DND-41 (cell line): ENCODE data around the gene MTA1.

ENCODE experiments used
- ATAC-seq: fragments of 200-7000 bp; cut with Tn5 transposase; 3 replicates; pipeline ENCODE4 v1.9.1; 2021; ENCODE audit warnings: low read depth; ENCODE audit not compliant: insufficient read depth
- DNase-seq: peaks from one replicate; pipeline ENCODE4 v3.0.0-alpha.2; 2020
- H2AFZ ChIP-seq: 2 replicates; pipeline ENCODE4 v1.6.0; 2012; ENCODE audit warnings: low read depth, low read length
- H3K27ac ChIP-seq: 2 replicates; pipeline ENCODE4 v1.5.1; 2012; ENCODE audit warnings: low read length, inconsistent platforms
- H3K27me3 ChIP-seq: fragments of 200-600 bp; sonication (generic); 2 replicates; pipeline ENCODE4 v1.6.0; 2012; ENCODE audit warnings: low read length, mild to moderate bottlenecking, inconsistent platforms; ENCODE audit not compliant: insufficient read depth, poor library complexity
- H3K36me3 ChIP-seq: 2 replicates; pipeline ENCODE4 v1.5.1; 2012; ENCODE audit warnings: low read length, inconsistent platforms; ENCODE audit not compliant: insufficient read depth
- H3K4me1 ChIP-seq: 2 replicates; pipeline ENCODE4 v1.5.1; 2012; ENCODE audit warnings: mild to moderate bottlenecking, low read length; ENCODE audit not compliant: insufficient read depth
- H3K4me2 ChIP-seq: 2 replicates; pipeline ENCODE4 v1.6.0; 2012; ENCODE audit warnings: mild to moderate bottlenecking, moderate library complexity, low read length, inconsistent platforms; ENCODE audit not compliant: insufficient read depth
- H3K4me3 ChIP-seq, 2 experiments: fragments of 200-600 bp in 1 of 2; shearing (Covaris generic) in 1 of 2; 2 replicates each; pipeline ENCODE4 v1.5.1; 2012 to 2016; ENCODE audit warnings: inconsistent platforms in 2 of 2, low read length in 2 of 2, mild to moderate bottlenecking in 2 of 2, low read depth in 1 of 2, moderate library complexity in 1 of 2
- H3K79me2 ChIP-seq: 2 replicates; pipeline ENCODE4 v1.6.0; 2012; ENCODE audit warnings: low read length, inconsistent platforms; ENCODE audit not compliant: insufficient read depth
- H3K9ac ChIP-seq: 2 replicates; pipeline ENCODE4 v1.6.0; 2012; ENCODE audit warnings: low read depth, mild to moderate bottlenecking, inconsistent platforms, low read length, moderate library complexity
- H3K9me3 ChIP-seq: 2 replicates; pipeline ENCODE4 v1.5.1; 2012; ENCODE audit warnings: low read length, moderate library complexity, mild to moderate bottlenecking, inconsistent platforms; ENCODE audit not compliant: insufficient read depth, severe bottlenecking
- H4K20me1 ChIP-seq: 2 replicates; pipeline ENCODE4 v1.6.0; 2012; ENCODE audit warnings: low read length; ENCODE audit not compliant: insufficient read depth
- EZH2 ChIP-seq: IDR thresholded peaks from 3 replicates; pipeline ENCODE4 v1.6.1; 2012; ENCODE audit warnings: borderline replicate concordance, low read depth, mild to moderate bottlenecking, moderate library complexity, low read length, inconsistent platforms; ENCODE audit not compliant: severe bottlenecking
- TF ChIP-seq, protein P1 (sequence below): IDR thresholded peaks from 2 replicates; pipeline ENCODE4 v1.5.1; 2012; ENCODE audit warnings: borderline replicate concordance, low read length, moderate library complexity, mild to moderate bottlenecking; ENCODE audit not compliant: poor library complexity, severe bottlenecking; ENCODE audit errors: extremely low read depth

Gene MTA1

DNA sequence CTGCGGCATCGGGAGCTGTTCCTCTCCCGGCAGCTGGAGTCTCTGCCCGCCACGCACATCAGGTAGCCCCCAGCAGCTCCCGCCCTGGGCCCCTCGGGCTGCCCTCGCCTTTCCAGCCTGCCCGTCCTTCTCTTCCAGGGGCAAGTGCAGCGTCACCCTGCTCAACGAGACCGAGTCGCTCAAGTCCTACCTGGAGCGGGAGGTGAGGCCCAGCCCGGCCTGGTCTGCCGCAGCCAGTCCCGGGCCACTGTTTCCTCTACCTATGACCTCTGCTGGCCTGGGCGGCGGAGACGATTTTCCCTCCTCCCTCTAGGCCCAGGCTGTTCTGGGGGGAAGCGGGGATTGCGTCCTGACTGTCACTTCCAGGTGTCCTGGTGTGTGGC is 30.5 kb downstream of the MTA1 start:
- H3K4me1 ChIP-seq = no peaks in the 10 kb centered on the region
- no peak overlapping the region for H3K4me2 ChIP-seq
- peaks cover 88% of the 10 kb centered on the region for H3K36me3 ChIP-seq
- H3K27ac ChIP-seq = no peak overlapping the region
- no peak for ATAC-seq
- peaks cover 42% of the 10 kb centered on the region for H3K79me2 ChIP-seq
- no peak for DNase-seq
- no peak overlapping the region for H3K4me3 ChIP-seq
- no peaks in the 10 kb centered on the region for H3K9me3 ChIP-seq
- no peak overlapping the region for H2AFZ ChIP-seq
- no peak overlapping the region for H3K9ac ChIP-seq
- TF ChIP-seq EZH2 = no peak
- TF ChIP-seq, protein P1, sequence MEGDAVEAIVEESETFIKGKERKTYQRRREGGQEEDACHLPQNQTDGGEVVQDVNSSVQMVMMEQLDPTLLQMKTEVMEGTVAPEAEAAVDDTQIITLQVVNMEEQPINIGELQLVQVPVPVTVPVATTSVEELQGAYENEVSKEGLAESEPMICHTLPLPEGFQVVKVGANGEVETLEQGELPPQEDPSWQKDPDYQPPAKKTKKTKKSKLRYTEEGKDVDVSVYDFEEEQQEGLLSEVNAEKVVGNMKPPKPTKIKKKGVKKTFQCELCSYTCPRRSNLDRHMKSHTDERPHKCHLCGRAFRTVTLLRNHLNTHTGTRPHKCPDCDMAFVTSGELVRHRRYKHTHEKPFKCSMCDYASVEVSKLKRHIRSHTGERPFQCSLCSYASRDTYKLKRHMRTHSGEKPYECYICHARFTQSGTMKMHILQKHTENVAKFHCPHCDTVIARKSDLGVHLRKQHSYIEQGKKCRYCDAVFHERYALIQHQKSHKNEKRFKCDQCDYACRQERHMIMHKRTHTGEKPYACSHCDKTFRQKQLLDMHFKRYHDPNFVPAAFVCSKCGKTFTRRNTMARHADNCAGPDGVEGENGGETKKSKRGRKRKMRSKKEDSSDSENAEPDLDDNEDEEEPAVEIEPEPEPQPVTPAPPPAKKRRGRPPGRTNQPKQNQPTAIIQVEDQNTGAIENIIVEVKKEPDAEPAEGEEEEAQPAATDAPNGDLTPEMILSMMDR = no peak
- no peaks in the 10 kb centered on the region for H3K27me3 ChIP-seq
- H4K20me1 ChIP-seq = peaks cover 65% of the 10 kb centered on the region

DNA sequence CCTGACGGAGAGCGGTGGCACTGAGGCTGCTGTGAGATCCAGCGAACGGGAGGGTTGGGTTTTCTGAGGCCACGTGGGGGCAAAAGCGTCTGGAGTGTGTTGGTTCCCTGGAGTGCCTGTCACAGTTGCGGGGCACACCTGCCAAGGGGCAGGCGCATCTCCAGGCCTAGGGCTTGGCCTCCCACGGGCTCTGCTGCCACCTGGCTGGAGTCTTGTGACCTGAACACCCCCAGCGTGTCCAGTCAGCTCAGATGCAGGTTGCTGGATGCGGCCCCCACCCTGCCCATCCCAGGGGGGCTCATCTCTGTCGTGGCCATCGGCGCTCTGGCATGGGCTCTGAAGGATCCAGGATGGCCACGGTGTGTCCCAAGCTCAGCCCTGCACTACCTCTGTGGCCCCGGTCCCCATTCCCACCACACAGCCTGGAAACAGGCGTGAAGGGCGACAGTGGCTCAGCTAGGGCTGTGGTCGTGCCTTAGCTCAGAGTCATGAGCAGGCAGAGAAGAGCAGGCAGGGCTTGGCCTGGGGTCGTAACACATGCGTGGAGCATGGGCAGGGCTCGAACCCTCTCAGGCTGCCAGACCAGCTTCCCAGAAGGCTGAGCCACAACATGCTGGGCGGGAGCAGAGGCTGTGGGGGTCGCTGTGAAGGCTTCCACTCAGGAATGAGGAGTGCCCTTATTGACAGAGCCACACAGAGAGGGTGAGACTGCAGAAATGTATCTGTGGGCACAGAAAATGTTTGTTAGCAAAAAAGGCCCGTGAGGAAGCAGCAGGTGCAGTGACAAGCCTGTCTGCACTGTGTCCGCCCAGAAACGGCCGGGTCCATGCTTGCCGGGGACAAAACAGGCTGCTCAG is 31.5 kb downstream of the MTA1 start:
- ATAC-seq (no peak), DNase-seq (no peak)
- H3K36me3 ChIP-seq = peaks cover 88% of the 10 kb centered on the region
- H3K27me3 ChIP-seq = no peaks in the 10 kb centered on the region
- no peak overlapping the region for H3K27ac ChIP-seq
- peaks cover 65% of the 10 kb centered on the region for H4K20me1 ChIP-seq
- H3K4me1 ChIP-seq = no peaks in the 10 kb centered on the region
- no peak overlapping the region for H3K9ac ChIP-seq
- no peak overlapping the region for H3K4me3 ChIP-seq
- TF ChIP-seq EZH2 = no peak
- TF ChIP-seq, protein P1 = no peak
- no peak overlapping the region for H2AFZ ChIP-seq
- H3K79me2 ChIP-seq = peaks cover 35% of the 10 kb centered on the region
- no peaks in the 10 kb centered on the region for H3K9me3 ChIP-seq
- no peak overlapping the region for H3K4me2 ChIP-seq

DNA sequence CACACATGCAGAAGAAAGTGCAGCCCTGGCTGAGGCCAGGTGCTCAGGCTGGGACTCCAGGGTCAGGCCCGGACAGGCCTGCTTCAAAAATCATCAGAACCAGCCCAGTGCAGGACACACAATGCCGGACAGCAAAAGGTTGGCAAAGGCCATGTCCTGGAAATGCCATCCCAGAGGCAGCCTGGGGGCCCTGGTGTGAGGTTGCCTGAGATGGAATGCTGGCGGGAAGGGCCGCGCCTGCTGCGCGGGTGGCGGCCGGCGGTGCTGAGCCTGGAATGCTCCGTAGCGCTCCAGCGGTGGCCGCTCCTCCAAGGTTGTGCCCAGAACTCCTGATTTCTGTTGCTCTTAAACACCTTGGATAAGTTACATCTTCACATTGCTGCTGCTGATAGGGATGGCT is 33.3 kb downstream of the MTA1 start:
- H3K9ac ChIP-seq = no peak overlapping the region
- no peak overlapping the region for H2AFZ ChIP-seq
- no peaks in the 10 kb centered on the region for H3K4me1 ChIP-seq
- no peaks in the 10 kb centered on the region for H3K9me3 ChIP-seq
- H3K79me2 ChIP-seq = peaks cover 24% of the 10 kb centered on the region
- H3K27ac ChIP-seq = no peak overlapping the region
- no peak for DNase-seq
- H3K36me3 ChIP-seq = peaks cover 91% of the 10 kb centered on the region
- H3K27me3 ChIP-seq = no peaks in the 10 kb centered on the region
- H3K4me2 ChIP-seq = no peak overlapping the region
- no peak for ATAC-seq
- peaks cover 61% of the 10 kb centered on the region for H4K20me1 ChIP-seq
- TF ChIP-seq EZH2 = no peak
- TF ChIP-seq, protein P1 = no peak
- H3K4me3 ChIP-seq = no peak overlapping the region
